Endodermal cell (in vitro differentiated cells): Measurements from ENCODE around the gene ASB10. TPM values are rescaled to one million over a fixed set of nuclear protein-coding genes. Genes with fewer than 3 reads are reported as not detected.

Experiments
- DNase-seq: peaks from one replicate; pipeline ENCODE4 v3.0.0-alpha.2; 2017
- H3K27ac ChIP-seq: 2 replicates; pipeline ENCODE4 v1.5.1; 2013; ENCODE audit warnings: mild to moderate bottlenecking, low read depth, low read length, moderate library complexity
- H3K27me3 ChIP-seq: 2 replicates; pipeline ENCODE4 v1.6.1; 2013; ENCODE audit warnings: mild to moderate bottlenecking, low read length, moderate library complexity; ENCODE audit not compliant: insufficient read depth, control insufficient read depth, poor library complexity, severe bottlenecking
- H3K36me3 ChIP-seq: 2 replicates; pipeline ENCODE4 v1.7.0; 2013; ENCODE audit warnings: mild to moderate bottlenecking, low read length, moderate library complexity; ENCODE audit not compliant: control insufficient read depth, insufficient read depth
- H3K4me1 ChIP-seq: one replicate; pipeline ENCODE4 v1.7.0; 2013; ENCODE audit warnings: low read length; ENCODE audit not compliant: control insufficient read depth, insufficient read depth
- H3K4me3 ChIP-seq: 2 replicates; pipeline ENCODE4 v1.5.1; 2013; ENCODE audit warnings: mild to moderate bottlenecking, low read length, moderate library complexity
- H3K9ac ChIP-seq: 2 replicates; pipeline ENCODE4 v1.6.1; 2013; ENCODE audit warnings: mild to moderate bottlenecking, low read length, moderate library complexity; ENCODE audit not compliant: poor library complexity, severe bottlenecking; ENCODE audit errors: extremely low read depth
- H3K9me3 ChIP-seq: 2 replicates; pipeline ENCODE4 v1.6.1; 2013; ENCODE audit warnings: mild to moderate bottlenecking, low read length, moderate library complexity; ENCODE audit not compliant: control insufficient read depth
- H3K27ac Mint-ChIP-seq: 2 replicates; pipeline ENCODE4 v1.8.0; 2020; ENCODE audit warnings: mixed read lengths
- H3K27me3 Mint-ChIP-seq: 2 replicates; pipeline ENCODE4 v1.8.0; 2021; ENCODE audit warnings: mild to moderate bottlenecking, mixed read lengths; ENCODE audit not compliant: insufficient read depth
- H3K36me3 Mint-ChIP-seq: 2 replicates; pipeline ENCODE4 v1.8.0; 2020; ENCODE audit warnings: low read depth, mixed read lengths
- H3K4me1 Mint-ChIP-seq: 2 replicates; pipeline ENCODE4 v1.8.0; 2020; ENCODE audit warnings: mixed read lengths
- H3K4me3 Mint-ChIP-seq: 2 replicates; pipeline ENCODE4 v1.8.0; 2020; ENCODE audit warnings: mild to moderate bottlenecking, moderate library complexity, mixed read lengths
- H3K9me3 Mint-ChIP-seq: 2 replicates; pipeline ENCODE4 v1.8.0; 2020; ENCODE audit warnings: mild to moderate bottlenecking, mixed read lengths
- CTCF ChIP-seq: fragments of 200-600 bp; sonication (generic); conservative IDR thresholded peaks from 2 replicates; pipeline ENCODE4 v1.5.0; 2021; ENCODE audit warnings: antibody characterized with exemption, mild to moderate bottlenecking
- WGBS, 2 experiments: methylation state at CpG; one replicate each; pipeline versions ENCODE4 v1.1.5 to v1.1.7; 2013; ENCODE audit warnings: missing lambda C conversion rate in 2 of 2, mixed read lengths in 1 of 2; ENCODE audit not compliant: insufficient coverage in 1 of 2, insufficient read length in 1 of 2; 5-methylcytosine and 5-hydroxymethylcytosine counted together
- total RNA-seq, 2 donors: library from RNA; stranded (reverse); fragmentation: NEBNext Ultra II Directional in 1 of 2; extraction: Animal tissue kit (Norgen Biotek cat#: 25700) in 1 of 2; gene quantifications; 2 replicates in 1 of 2; 3 replicates in 1 of 2; pipeline ENCODE4 v1.2.1, GENCODE V29; 2021

ASB10 gene
- total RNA-seq, 2 donors from 2014 or later, result not detected

- Histone ChIP-seq H3K36me3 (peaks cover 30% of the 10 kb centered on the region), H3K9ac (no peak overlapping the region), H3K9me3 (no peaks in the 10 kb centered on the region), H3K4me1 (no peaks in the 10 kb centered on the region), H3K4me3 (no peak overlapping the region), H3K27me3 (no peaks in the 10 kb centered on the region), H3K27ac (no peak overlapping the region)
- Mint-ChIP-seq H3K9me3 (no peaks in the 10 kb centered on the region), H3K27ac (peak overlapping the region; percentile 53), H3K4me1 (peaks cover 30% of the 10 kb centered on the region), H3K27me3 (no peaks in the 10 kb centered on the region), H3K36me3 (peaks cover 43% of the 10 kb centered on the region), H3K4me3 (no peak overlapping the region)
- no peak for TF ChIP-seq CTCF
- no peak for DNase-seq
- WGBS, 2 experiments, result 87 to 93% methylated on average over 5 to 9 of the region's 9 CpGs
Observed at GRCh38 chr7:151141311-151141854, 45.7 kb downstream of the ASB10 start.

GRCh38 chr7:151140826-151141225, 46.2 kb downstream of the ASB10 start:
- no peaks in the 10 kb centered on the region for H3K27me3 ChIP-seq
- peaks cover 46% of the 10 kb centered on the region for H3K36me3 Mint-ChIP-seq
- H3K4me3 Mint-ChIP-seq, result no peak overlapping the region
- H3K9me3 ChIP-seq, result no peaks in the 10 kb centered on the region
- no peaks in the 10 kb centered on the region for H3K9me3 Mint-ChIP-seq
- no peaks in the 10 kb centered on the region for H3K27me3 Mint-ChIP-seq
- no peak overlapping the region for H3K4me3 ChIP-seq
- peaks cover 35% of the 10 kb centered on the region for H3K36me3 ChIP-seq
- peaks cover 30% of the 10 kb centered on the region for H3K4me1 Mint-ChIP-seq
- H3K27ac ChIP-seq, result no peak overlapping the region
- no peak overlapping the region for H3K9ac ChIP-seq
- TF ChIP-seq CTCF, result no peak
- no peak overlapping the region for H3K27ac Mint-ChIP-seq
- peak; percentile 43 for DNase-seq
- 96 to 98% methylated on average over 6 to 7 of the region's 7 CpGs for WGBS, 2 experiments
- no peaks in the 10 kb centered on the region for H3K4me1 ChIP-seq

- Histone ChIP-seq H3K27ac (no peak overlapping the region), H3K27me3 (no peaks in the 10 kb centered on the region), H3K36me3 (peaks cover 46% of the 10 kb centered on the region), H3K4me1 (no peaks in the 10 kb centered on the region), H3K9me3 (no peaks in the 10 kb centered on the region), H3K9ac (no peak overlapping the region), H3K4me3 (no peak overlapping the region)
- H3K27ac Mint-ChIP-seq, result no peak overlapping the region
- peaks cover 30% of the 10 kb centered on the region for H3K4me1 Mint-ChIP-seq
- no peaks in the 10 kb centered on the region for H3K9me3 Mint-ChIP-seq
- no peak for DNase-seq
- peaks cover 50% of the 10 kb centered on the region for H3K36me3 Mint-ChIP-seq
- no peak for TF ChIP-seq CTCF
- 92% methylated on average over 2 to 9 of the region's 9 CpGs for WGBS, 2 experiments
- H3K4me3 Mint-ChIP-seq, result no peak overlapping the region
- H3K27me3 Mint-ChIP-seq, result no peaks in the 10 kb centered on the region
Observed at GRCh38 chr7:151139791-151140190, 47.3 kb downstream of the ASB10 start.
